HEK293T (cell line): Measurements from ENCODE around the gene MESD.

Source experiments
- ARNT ChIP-seq: fragments of 450-650 bp; IDR thresholded peaks from 2 replicates; pipeline ENCODE4 v1.6.1; 2017; ENCODE audit warnings: mild to moderate bottlenecking
- BHLHE40 ChIP-seq: fragments of 450-650 bp; IDR thresholded peaks from 2 replicates; pipeline ENCODE4 v1.6.1; 2016; ENCODE audit warnings: mild to moderate bottlenecking, moderate library complexity, borderline replicate concordance
- CTBP1 ChIP-seq: fragments of 450-650 bp; IDR thresholded peaks from 2 replicates; pipeline ENCODE4 v1.6.1; 2016; ENCODE audit warnings: borderline replicate concordance
- ELF4 ChIP-seq: fragments of 450-650 bp; IDR thresholded peaks from 2 replicates; pipeline ENCODE4 v1.6.1; 2017; ENCODE audit warnings: antibody characterized with exemption
- FOXA1 ChIP-seq: fragments of 450-650 bp; IDR thresholded peaks from 2 replicates; pipeline ENCODE4 v1.6.1; 2016; ENCODE audit warnings: mild to moderate bottlenecking
- FOXK2 ChIP-seq: fragments of 450-650 bp; IDR thresholded peaks from 2 replicates; pipeline ENCODE4 v1.6.1; 2016; ENCODE audit warnings: mild to moderate bottlenecking
- FOXM1 ChIP-seq: fragments of 450-650 bp; IDR thresholded peaks from 2 replicates; pipeline ENCODE4 v1.6.1; 2017; ENCODE audit warnings: mild to moderate bottlenecking, borderline replicate concordance
- LEF1 ChIP-seq: fragments of 450-650 bp; IDR thresholded peaks from 2 replicates; pipeline ENCODE4 v1.6.1; 2017; ENCODE audit warnings: mild to moderate bottlenecking, borderline replicate concordance
- SP1 ChIP-seq: fragments of 450-650 bp; IDR thresholded peaks from 2 replicates; pipeline ENCODE4 v1.6.1; 2017
- SUZ12 ChIP-seq: fragments of 450-650 bp; IDR thresholded peaks from 2 replicates; pipeline ENCODE4 v1.6.1; 2016; ENCODE audit warnings: mild to moderate bottlenecking
- TARDBP ChIP-seq: fragments of 450-650 bp; IDR thresholded peaks from 2 replicates; pipeline ENCODE4 v1.6.1; 2016
- ZNF384 ChIP-seq: fragments of 450-650 bp; IDR thresholded peaks from 2 replicates; pipeline ENCODE4 v1.6.1; 2016
- TF ChIP-seq, protein P1 (sequence below): fragments of 450-650 bp; IDR thresholded peaks from 2 replicates; pipeline ENCODE4 v1.6.1; 2016

DNA sequence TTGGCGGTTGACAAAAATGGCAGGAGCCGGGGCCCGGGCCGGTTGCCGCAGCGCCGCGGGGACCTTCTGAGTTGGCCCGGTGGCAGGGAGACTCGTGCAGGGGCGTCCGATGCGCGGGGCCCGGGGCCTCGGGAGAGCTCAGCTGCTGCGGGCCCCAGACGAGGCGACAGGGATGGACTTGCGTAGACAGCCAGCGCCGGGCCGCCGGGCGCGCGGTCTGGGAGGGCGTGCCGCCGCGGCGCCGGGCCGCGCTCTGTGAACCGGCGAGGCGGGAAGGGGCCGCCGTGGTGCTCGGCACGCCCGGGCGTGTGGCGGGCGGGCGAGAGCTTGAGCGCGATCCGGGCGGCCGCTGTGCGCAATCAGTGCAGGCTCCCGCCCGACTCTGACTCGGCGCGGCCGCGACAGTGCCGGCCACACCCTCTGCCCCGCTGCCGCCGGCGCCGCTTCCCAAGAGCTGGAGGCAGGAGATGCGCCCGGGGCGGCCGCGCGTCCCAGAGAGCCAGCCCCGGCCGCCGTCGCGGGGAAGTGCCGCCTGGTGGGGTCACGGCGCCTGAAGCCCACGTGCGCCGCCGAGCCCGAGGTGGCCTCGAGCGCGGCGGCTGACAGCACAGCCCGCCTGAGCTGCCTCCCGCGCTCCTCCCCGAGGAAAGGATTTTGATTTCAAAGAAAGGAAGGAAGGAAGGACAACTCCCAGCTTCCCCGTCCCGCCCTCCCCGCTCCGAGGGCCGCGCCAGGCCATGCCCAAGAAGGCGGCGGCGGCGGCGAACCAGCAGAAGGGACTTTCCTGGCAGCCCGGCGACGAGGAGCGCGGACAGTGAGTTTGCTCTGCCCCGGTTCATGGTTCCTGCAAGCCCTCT is 11.8 kb upstream of the MESD start:
- TF ChIP-seq BHLHE40, result no peak
- TF ChIP-seq FOXM1, result no peak
- TF ChIP-seq SUZ12, result no peak
- peak; percentile 47; the same call in 1 of the 2 replicates for TF ChIP-seq ARNT
- TF ChIP-seq CTBP1, result no peak
- no peak for TF ChIP-seq ELF4
- no peak for TF ChIP-seq SP1
- TF ChIP-seq, protein P1, sequence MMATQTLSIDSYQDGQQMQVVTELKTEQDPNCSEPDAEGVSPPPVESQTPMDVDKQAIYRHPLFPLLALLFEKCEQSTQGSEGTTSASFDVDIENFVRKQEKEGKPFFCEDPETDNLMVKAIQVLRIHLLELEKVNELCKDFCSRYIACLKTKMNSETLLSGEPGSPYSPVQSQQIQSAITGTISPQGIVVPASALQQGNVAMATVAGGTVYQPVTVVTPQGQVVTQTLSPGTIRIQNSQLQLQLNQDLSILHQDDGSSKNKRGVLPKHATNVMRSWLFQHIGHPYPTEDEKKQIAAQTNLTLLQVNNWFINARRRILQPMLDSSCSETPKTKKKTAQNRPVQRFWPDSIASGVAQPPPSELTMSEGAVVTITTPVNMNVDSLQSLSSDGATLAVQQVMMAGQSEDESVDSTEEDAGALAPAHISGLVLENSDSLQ, result no peak
- peak; percentile 9; the same call in 1 of the 2 replicates for TF ChIP-seq LEF1
- TF ChIP-seq FOXA1, result no peak
- no peak for TF ChIP-seq ZNF384
- no peak for TF ChIP-seq FOXK2
- no peak for TF ChIP-seq TARDBP
